Adrenal gland (tissue), 5 donors: ENCODE data around the gene CCDC27.

ENCODE experiments used
- CTCF ChIP-seq, 6 experiments: fragments of 450-650 bp in 4 of 6; fragments of 200-600 bp in 2 of 6; sonication (generic) in 1 of 6; IDR thresholded peaks; 1 replicate in 5 of 6; 2 replicates in 1 of 6; pipeline versions ENCODE4 v1.5.1 to v1.8.0; 2016 to 2021; ENCODE audit warnings: antibody characterized with exemption in 6 of 6, mild to moderate bottlenecking in 2 of 6, moderate library complexity in 1 of 6
- POLR2A ChIP-seq, 2 donors: fragments of 450-650 bp; IDR thresholded peaks; one replicate each; pipeline ENCODE4 v1.6.1; 2017; ENCODE audit warnings: antibody characterized with exemption in 2 of 2, mild to moderate bottlenecking in 2 of 2, moderate library complexity in 1 of 2
- donor health status: DM: no; HTN: no; CAD: no.

GRCh38 chr1:3795453-3796214, 43.4 kb downstream of the CCDC27 start:
- TF ChIP-seq CTCF (IDR thresholded peaks at IDR 0.05) (no peak), POLR2A (IDR thresholded peaks at IDR 0.05) (no peak)
